Measurements from ENCODE around the gene MAGEA11. TPM values are rescaled to one million over a fixed set of nuclear protein-coding genes. Genes with fewer than 3 reads are reported as not detected.
"Not testable (repeated sequence)": the region's sequence is repeated elsewhere in the genome, so short reads cannot be mapped to it uniquely, and the experiment has no call there.

The MAGEA11 gene
- total RNA-seq, 4 donors from 2014 or later: 0.26 TPM; not detected in 3

DNA sequence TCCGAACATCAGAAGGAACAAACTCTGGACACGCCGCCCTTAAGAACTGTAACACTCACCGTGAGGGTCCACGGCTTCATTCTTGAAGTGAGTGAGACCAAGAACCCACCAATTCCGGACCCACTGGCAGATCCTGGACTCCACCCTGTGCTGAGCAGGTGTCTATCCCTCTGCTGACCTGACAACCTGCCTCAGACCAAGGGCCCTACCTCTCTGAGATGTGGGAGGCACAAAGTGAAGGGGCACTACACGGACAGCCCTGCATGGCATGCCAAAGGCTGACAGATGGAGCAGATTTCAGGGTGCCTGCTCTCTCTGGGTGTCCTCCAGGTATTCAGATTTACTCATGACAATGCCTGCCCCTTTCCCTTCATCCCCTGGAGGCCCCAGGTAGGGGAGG, 48.0 kb downstream of the MAGEA11 start:
- WGBS: 69% methylated on average over 3 of the region's 7 CpGs
- no peak for DNase-seq (ENCODE audit: low spot score in 2 of 2)
- Histone ChIP-seq H3K27ac (no peak overlapping the region), H3K36me3 (no peaks in the 10 kb centered on the region), H3K4me3 (no peak overlapping the region), H3K9me3 (no peaks in the 10 kb centered on the region), H3K4me1 (no peaks in the 10 kb centered on the region), H3K27me3 (no peaks in the 10 kb centered on the region)
- TF ChIP-seq, protein P1, sequence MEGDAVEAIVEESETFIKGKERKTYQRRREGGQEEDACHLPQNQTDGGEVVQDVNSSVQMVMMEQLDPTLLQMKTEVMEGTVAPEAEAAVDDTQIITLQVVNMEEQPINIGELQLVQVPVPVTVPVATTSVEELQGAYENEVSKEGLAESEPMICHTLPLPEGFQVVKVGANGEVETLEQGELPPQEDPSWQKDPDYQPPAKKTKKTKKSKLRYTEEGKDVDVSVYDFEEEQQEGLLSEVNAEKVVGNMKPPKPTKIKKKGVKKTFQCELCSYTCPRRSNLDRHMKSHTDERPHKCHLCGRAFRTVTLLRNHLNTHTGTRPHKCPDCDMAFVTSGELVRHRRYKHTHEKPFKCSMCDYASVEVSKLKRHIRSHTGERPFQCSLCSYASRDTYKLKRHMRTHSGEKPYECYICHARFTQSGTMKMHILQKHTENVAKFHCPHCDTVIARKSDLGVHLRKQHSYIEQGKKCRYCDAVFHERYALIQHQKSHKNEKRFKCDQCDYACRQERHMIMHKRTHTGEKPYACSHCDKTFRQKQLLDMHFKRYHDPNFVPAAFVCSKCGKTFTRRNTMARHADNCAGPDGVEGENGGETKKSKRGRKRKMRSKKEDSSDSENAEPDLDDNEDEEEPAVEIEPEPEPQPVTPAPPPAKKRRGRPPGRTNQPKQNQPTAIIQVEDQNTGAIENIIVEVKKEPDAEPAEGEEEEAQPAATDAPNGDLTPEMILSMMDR (IDR thresholded peaks at IDR 0.05): no peak
- TF ChIP-seq POLR2AphosphoS5 (IDR thresholded peaks at IDR 0.05) (no peak), EP300 (IDR thresholded peaks at IDR 0.05) (no peak), POLR2A (IDR thresholded peaks at IDR 0.05) (no peak)

DNA sequence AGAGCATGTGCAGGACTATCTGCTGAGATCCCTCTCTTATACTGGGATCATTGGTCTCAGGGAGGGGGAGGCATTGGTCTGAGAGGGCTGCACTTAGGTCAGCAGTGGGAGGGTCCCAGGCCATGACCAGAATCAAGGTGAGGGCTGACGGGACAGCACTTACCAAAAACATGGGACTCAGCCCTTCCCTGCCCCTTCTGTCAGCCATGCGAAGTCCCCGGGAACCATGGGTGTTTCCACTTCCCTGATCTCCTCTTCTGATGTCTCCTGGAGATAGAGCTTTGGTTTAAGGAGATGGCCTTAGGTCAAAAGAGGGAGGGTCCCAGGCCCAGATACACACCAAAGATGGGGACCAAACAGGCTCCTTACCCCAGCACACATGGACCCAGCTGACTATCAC, 49.1 kb downstream of the MAGEA11 start:
- Histone ChIP-seq H3K4me3 (no peak overlapping the region), H3K36me3 (no peaks in the 10 kb centered on the region), H3K27ac (no peak overlapping the region), H3K4me1 (no peaks in the 10 kb centered on the region), H3K9me3 (no peaks in the 10 kb centered on the region), H3K27me3 (no peaks in the 10 kb centered on the region)
- DNase-seq (ENCODE audit: low spot score in 2 of 2): no peak
- TF ChIP-seq, protein P1 (IDR thresholded peaks at IDR 0.05): no peak
- TF ChIP-seq POLR2A (IDR thresholded peaks at IDR 0.05) (no peak), EP300 (IDR thresholded peaks at IDR 0.05) (no peak), POLR2AphosphoS5 (IDR thresholded peaks at IDR 0.05) (no peak)
- WGBS: 96% methylated on average over 3 of the region's 3 CpGs

DNA sequence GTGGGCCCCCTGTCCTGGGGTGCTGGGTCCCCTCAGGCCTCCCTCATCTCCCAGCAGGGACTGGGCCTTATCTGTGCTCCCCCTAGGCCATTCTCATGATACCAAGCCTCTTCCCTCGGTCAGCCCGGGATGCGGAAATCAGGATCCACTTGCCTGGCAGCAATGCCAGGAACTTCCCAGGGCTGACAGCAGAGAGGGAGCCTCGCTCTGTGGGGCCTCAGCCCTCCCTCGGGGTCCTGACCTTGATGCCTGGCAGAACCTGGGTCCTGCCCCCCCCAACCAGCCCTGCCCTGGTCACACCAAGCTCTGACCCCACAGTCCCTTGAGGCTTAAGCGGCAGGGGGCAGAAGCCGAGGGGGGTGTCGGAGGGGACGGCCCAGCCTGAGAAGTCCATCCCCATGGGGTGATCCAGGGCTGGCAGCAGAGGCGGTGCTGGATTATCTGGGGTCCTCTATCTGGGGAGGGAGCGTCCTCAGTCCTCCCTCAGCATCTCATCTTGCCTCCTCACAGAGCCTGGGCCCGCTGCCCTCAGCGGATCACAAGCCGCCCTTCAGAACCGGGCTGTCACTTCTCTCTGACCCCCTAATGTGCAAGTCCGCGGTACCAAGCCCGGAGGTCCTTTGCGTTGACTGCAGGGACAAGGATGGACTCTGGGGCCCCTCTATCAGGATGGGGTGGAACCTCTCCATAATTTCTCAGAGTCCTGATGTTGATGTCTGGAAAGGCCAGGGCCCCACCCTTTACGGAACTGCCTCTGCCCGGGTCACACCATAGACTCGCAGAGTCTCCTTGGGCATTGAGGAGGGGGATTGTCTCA, 50.2 kb downstream of the MAGEA11 start:
- WGBS: 100% methylated on average over 2 of the region's 22 CpGs
- not testable (repeated sequence) for H3K27me3 ChIP-seq; H3K4me1 ChIP-seq; H3K4me3 ChIP-seq; H3K27ac ChIP-seq; DNase-seq (ENCODE audit: low spot score in 2 of 2); H3K36me3 ChIP-seq; H3K9me3 ChIP-seq

DNA sequence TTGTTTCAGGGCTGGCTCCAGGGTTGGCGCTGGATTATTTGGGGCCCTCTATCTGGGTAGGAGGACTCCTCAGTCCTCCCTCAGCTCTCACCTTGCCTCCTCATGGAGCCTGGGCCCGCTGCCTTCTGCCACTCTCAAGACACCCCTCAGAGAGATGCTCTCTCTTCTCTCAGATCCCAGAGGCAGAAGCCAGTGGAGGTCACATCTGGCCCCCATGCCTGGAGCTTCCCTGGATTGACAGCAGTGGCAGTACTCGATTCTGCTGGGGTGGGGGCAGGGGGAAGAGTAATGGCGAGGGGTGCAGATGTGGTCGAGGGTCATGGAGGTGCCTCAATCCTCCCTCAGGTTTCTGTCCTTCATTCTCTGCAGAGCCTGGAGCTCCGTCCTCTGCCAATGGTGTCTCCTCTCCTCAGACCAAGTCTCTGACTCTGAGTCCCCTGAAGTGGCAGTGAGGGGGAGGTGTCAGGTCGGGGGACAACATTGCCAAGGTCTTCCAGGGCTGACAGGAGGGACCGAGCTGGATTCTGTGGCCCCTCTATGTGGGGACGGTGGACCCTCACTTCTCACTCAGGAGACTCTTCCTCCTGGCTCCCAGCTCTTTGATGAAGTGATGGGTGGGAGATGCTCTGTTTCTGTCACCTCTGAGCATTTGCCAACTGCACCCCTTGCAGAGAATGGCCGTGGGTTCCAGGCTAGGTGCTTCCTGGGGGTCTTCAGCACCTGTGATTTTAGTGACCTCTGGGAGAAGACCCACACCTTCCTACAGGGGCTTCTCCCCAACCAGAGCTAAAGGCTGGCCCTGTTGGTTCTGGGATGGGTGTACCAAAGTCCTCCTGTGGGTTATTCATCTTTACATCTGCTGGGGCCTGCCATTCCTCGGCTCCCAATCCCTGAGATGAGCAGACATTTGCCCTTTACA, 51.1 kb downstream of the MAGEA11 start:
- Histone ChIP-seq H3K9me3 (no peaks in the 10 kb centered on the region), H3K27ac (no peak overlapping the region), H3K4me1 (no peaks in the 10 kb centered on the region), H3K36me3 (no peaks in the 10 kb centered on the region), H3K4me3 (no peak overlapping the region), H3K27me3 (no peaks in the 10 kb centered on the region)
- 70% methylated on average over 8 of the region's 11 CpGs for WGBS
- no peak for DNase-seq (ENCODE audit: low spot score in 2 of 2)
- no peak for TF ChIP-seq POLR2A (IDR thresholded peaks at IDR 0.05)
- TF ChIP-seq, protein P1 (IDR thresholded peaks at IDR 0.05): no peak
- TF ChIP-seq POLR2AphosphoS5 (IDR thresholded peaks at IDR 0.05): no peak
- TF ChIP-seq EP300 (IDR thresholded peaks at IDR 0.05): no peak

Other genes starting within 250 kb of the MAGEA11 start
- gene IDS, start 206.8 kb upstream of the MAGEA11 start, total RNA-seq: 10 to 100 TPM; 55.7 to 97.7 (median 63.5) TPM
- 10 to 100 TPM in 1 of 4 donors, 1 to 10 TPM in 3; 5.7 to 10.9 (median 8.7) TPM for gene EOLA1, start 171.0 kb upstream of the MAGEA11 start, total RNA-seq
- not detected for gene HSFX3, start 162.1 kb upstream of the MAGEA11 start, total RNA-seq
- gene MAGEA9B, start 124.6 kb upstream of the MAGEA11 start, total RNA-seq: not detected
- gene HSFX2, start 116.7 kb upstream of the MAGEA11 start, total RNA-seq: 1 to 10 TPM in 1 of 4 donors, under 1 TPM in 1, not detected in 2; 0.38 to 4.8 TPM
- 10 to 100 TPM; 22.0 to 37.9 (median 31.5) TPM for gene TMEM185A, start 80.3 kb upstream of the MAGEA11 start, total RNA-seq
- 1 to 10 TPM; 1.3 to 3.1 (median 2.0) TPM for gene HSFX1, start 62.0 kb downstream of the MAGEA11 start, total RNA-seq
- gene MAGEA9, start 69.9 kb downstream of the MAGEA11 start, total RNA-seq: not detected
- not detected for gene MAGEA8, start 169.1 kb downstream of the MAGEA11 start, total RNA-seq
- not detected for gene HSFX4, start 217.5 kb downstream of the MAGEA11 start, total RNA-seq
- 10 to 100 TPM; 15.3 to 49.2 (median 20.1) TPM for gene EOLA2, start 226.4 kb downstream of the MAGEA11 start, total RNA-seq